Esophagus squamous epithelium (tissue), 4 donors: ENCODE data around the gene PPFIA4.

Experiments used
- CTCF ChIP-seq, 6 experiments: fragments of 450-650 bp in 4 of 6; fragments of 200-600 bp in 2 of 6; sonication (generic) in 2 of 6; IDR thresholded peaks; one replicate each; pipeline ENCODE4 v1.5.1; 2016 to 2019; ENCODE audit warnings: antibody characterized with exemption in 6 of 6, mild to moderate bottlenecking in 4 of 6, moderate library complexity in 4 of 6
- POLR2A ChIP-seq, 4 donors: fragments of 450-650 bp; IDR thresholded peaks; one replicate each; pipeline ENCODE4 v1.6.1; 2017; ENCODE audit warnings: antibody characterized with exemption in 4 of 4, mild to moderate bottlenecking in 4 of 4, moderate library complexity in 3 of 4

- TF ChIP-seq CTCF (IDR thresholded peaks at IDR 0.05) (no peak), POLR2A (IDR thresholded peaks at IDR 0.05) (no peak)
These were observed 102.1 kb downstream of the PPFIA4 start for GRCh38 chr1:203128431-203128715.
